HepG2 (cell line): Measurements from ENCODE around the gene AKAP8. TPM values are rescaled to one million over a fixed set of nuclear protein-coding genes. Genes with fewer than 3 reads are reported as not detected.
"Not testable (repeated sequence)": the region's sequence is repeated elsewhere in the genome, so short reads cannot be mapped to it uniquely, and the experiment has no call there.

Experiments
- ATAC-seq: fragments of 200-7000 bp; cut with Tn5 transposase; 3 replicates; pipeline ENCODE4 v1.9.1; 2020; ENCODE audit warnings: mild to moderate bottlenecking, moderate library complexity
- BruUV-seq: library from RNA; stranded (reverse); fragments of 400-500 nt; replicated peaks from 2 replicates; lab custom pipeline; 2021; lab: Mats Ljungman, UMichigan
- CTCF ChIA-PET: fragments of 300-600 bp; formaldehyde crosslinking; extraction: SDS; loops from one replicate; lab custom pipeline; 2021; ENCODE audit warnings: low total read pairs, inconsistent platforms, low intra/inter-chr PET ratio; lab: Yijun Ruan, JAX
- POLR2A ChIA-PET: fragments of 350-600 bp; sonication (Branson Sonifier 250); formaldehyde crosslinking; loops from one replicate; lab custom pipeline; 2020; ENCODE audit warnings: antibody characterized with exemption, inconsistent platforms; lab: Yijun Ruan, JAX
- DNase-seq: peaks from one replicate; pipeline ENCODE4 v3.0.0-alpha.2; 2015; ENCODE audit warnings: low spot score
- FAIRE-seq: peaks from 3 replicates; lab custom pipeline; 2011; peaks lifted over from hg19 to GRCh38; lab: Jason Lieb, UNC
- H2AFZ ChIP-seq: one replicate; pipeline ENCODE4 v1.6.1; 2011; ENCODE audit warnings: low read length, inconsistent platforms
- H3K27ac ChIP-seq: fragments of 300-600 bp; 3 replicates; pipeline ENCODE4 v1.8.0; 2011; ENCODE audit warnings: mixed run types, mild to moderate bottlenecking, mixed read lengths, low read length, inconsistent platforms; ENCODE audit not compliant: insufficient read depth; ENCODE audit errors: extremely low read length
- H3K27me3 ChIP-seq, 2 experiments: fragments of 200-600 bp in 1 of 2; 2 replicates in 1 of 2; 3 replicates in 1 of 2; pipeline versions ENCODE4 v1.6.0 to v1.8.0; 2011; ENCODE audit warnings: low read length in 2 of 2, mild to moderate bottlenecking in 2 of 2, moderate library complexity in 2 of 2, inconsistent platforms in 1 of 2; ENCODE audit not compliant: insufficient read depth in 2 of 2, control insufficient read depth in 1 of 2
- H3K36me3 ChIP-seq, 2 experiments: fragments of 200-600 bp in 1 of 2; replicated peaks in 1 of 2; 2 replicates in 1 of 2; 3 replicates in 1 of 2; pipeline versions ENCODE4 v1.5.1 to v1.8.0; 2011; ENCODE audit warnings: low read length in 2 of 2, inconsistent platforms in 1 of 2; ENCODE audit not compliant: insufficient read depth in 2 of 2, control insufficient read depth in 1 of 2
- H3K4me1 ChIP-seq: 2 replicates; pipeline ENCODE4 v1.5.1; 2012; ENCODE audit warnings: low read length, inconsistent platforms; ENCODE audit not compliant: insufficient read depth
- H3K4me2 ChIP-seq: 2 replicates; pipeline ENCODE4 v1.6.0; 2011; ENCODE audit warnings: low read depth, low read length, inconsistent platforms
- H3K4me3 ChIP-seq, 3 experiments: fragments of 200-600 bp in 1 of 3; sonication (generic), shearing (Covaris generic) in 1 of 3; replicated peaks in 1 of 3; 2 replicates each; pipeline ENCODE4 v1.5.1; 2011 to 2016; ENCODE audit warnings: low read length in 3 of 3, inconsistent platforms in 2 of 3, low read depth in 2 of 3, mild to moderate bottlenecking in 2 of 3, control low read depth in 1 of 3, mixed read lengths in 1 of 3; ENCODE audit not compliant: insufficient read depth in 1 of 3
- H3K79me2 ChIP-seq: one replicate; pipeline ENCODE4 v1.6.1; 2011; ENCODE audit warnings: low read length, inconsistent platforms; ENCODE audit not compliant: insufficient read depth
- H3K9ac ChIP-seq: 2 replicates; pipeline ENCODE4 v1.6.0; 2011; ENCODE audit warnings: mild to moderate bottlenecking, low read depth, low read length, inconsistent platforms; ENCODE audit not compliant: insufficient read depth
- H3K9me3 ChIP-seq: 2 replicates; pipeline ENCODE4 v1.5.1; 2012; ENCODE audit warnings: mild to moderate bottlenecking, low read length
- H4K20me1 ChIP-seq: 2 replicates; pipeline ENCODE4 v1.6.0; 2011; ENCODE audit warnings: inconsistent platforms, mild to moderate bottlenecking, low read length, moderate library complexity; ENCODE audit not compliant: insufficient read depth
- AGO2 ChIP-seq: fragments of 200-400 bp; formaldehyde crosslinking; optimal IDR thresholded peaks from 2 replicates; pipeline ENCODE3; 2017; ENCODE audit warnings: mild to moderate bottlenecking, low read depth, low read length, moderate library complexity
- ZIK1 ChIP-seq: sonication (generic); formaldehyde crosslinking; IDR thresholded peaks from 2 replicates; pipeline ENCODE4 v1.5.0; 2020; ENCODE audit warnings: mild to moderate bottlenecking, low read depth, missing genetic modification reagents, borderline replicate concordance
- WGBS: methylation state at CpG from one replicate; pipeline ENCODE4 v1.1.6; 2017; ENCODE audit warnings: low lambda C conversion rate; 5-methylcytosine and 5-hydroxymethylcytosine counted together
- in situ Hi-C: cut with HindIII; loops from 2 replicates; pipeline ENCODE4 v1.10.0; 2017; ENCODE audit warnings: low pct_unique_long_range_greater_than_20kb; ENCODE audit not compliant: extremely low pct_ligation_motif_present
- intact Hi-C: fragments of 100-400 bp; cut with micrococcal nuclease; formaldehyde crosslinking; loops from one replicate; pipeline ENCODE4 v1.10.0; 2022; ENCODE audit not compliant: unreplicated experiment
- polyA plus RNA-seq, 8 experiments: library from polyadenylated mRNA; depleted of rRNA in 3 of 8; stranded (reverse) in 7 of 8; unstranded in 1 of 8; fragments of >200 nt; fragmentation: Illumina TruSeq in 4 of 8; extraction: Trizol in 4 of 8; gene quantifications; 2 replicates each; pipeline versions ENCODE4 v1.2.1 to v1.2.3, GENCODE V29; 2011 to 2016; ENCODE audit warnings: low read depth in 4 of 8, missing spikeins in 1 of 8, mixed read lengths in 1 of 8; ENCODE audit not compliant: insufficient read depth in 1 of 8
- total RNA-seq, 5 experiments: library from RNA; depleted of rRNA; stranded (reverse); fragments of >200 nt; fragmentation: Illumina TruSeq; extraction: Trizol; gene quantifications; 2 replicates each; pipeline ENCODE4 v1.2.3, GENCODE V29; 2016; ENCODE audit warnings: low read depth in 1 of 5

Gene AKAP8
- total and polyA plus RNA-seq, 2 of the 13 experiments (the other 11 are each of a cell fraction or from before 2014, with no cell fraction given), result 15.9 to 22.1 TPM

DNA sequence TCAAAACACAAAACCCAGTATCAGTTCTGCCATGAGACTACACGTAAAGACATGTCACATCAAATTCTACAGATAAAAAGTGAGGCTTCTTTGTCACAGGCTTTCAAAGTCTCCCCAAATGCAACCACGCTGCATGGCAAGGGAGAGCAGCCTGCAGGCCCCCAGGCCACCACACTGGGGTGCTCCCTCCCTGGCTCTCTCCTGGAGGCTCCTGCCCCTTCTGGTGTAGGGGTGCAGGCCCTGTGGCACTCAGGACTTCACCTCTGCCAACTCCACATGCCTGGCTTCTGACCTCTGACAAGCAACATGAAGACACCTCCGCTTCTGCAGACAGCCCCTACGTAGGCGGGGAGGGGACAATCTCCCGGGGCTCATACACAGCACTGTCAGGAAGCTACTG, 14.3 kb downstream of the AKAP8 start:
- Histone ChIP-seq H3K4me2 (no peak overlapping the region), H4K20me1 (no peaks in the 10 kb centered on the region), H3K36me3 (peaks cover 31 to 60% of the 10 kb centered on the region in 2 experiments), H3K27me3 (no peaks in the 10 kb centered on the region; a peak in 1 of 5 replicates), H3K79me2 (no peaks in the 10 kb centered on the region), H3K27ac (no peak overlapping the region), H3K9me3 (no peaks in the 10 kb centered on the region), H3K4me1 (no peaks in the 10 kb centered on the region), H3K4me3 (no peak overlapping the region), H2AFZ (no peak overlapping the region), H3K9ac (no peak overlapping the region)
- ATAC-seq, result peak; percentile 39; the same call in 2 of the 3 replicates
- CTCF ChIA-PET, result no interaction called here
- no TSS peak for BruUV-seq
- in situ Hi-C loops (no loop called here), intact Hi-C loops (no loop called here)
- 96% methylated on average over 5 of the region's 6 CpGs for WGBS
- POLR2A ChIA-PET, result no interaction called here
- no peak for FAIRE-seq
- TF ChIP-seq AGO2 (peak; percentile 25), ZIK1 (no peak)
- DNase-seq, result no peak

DNA sequence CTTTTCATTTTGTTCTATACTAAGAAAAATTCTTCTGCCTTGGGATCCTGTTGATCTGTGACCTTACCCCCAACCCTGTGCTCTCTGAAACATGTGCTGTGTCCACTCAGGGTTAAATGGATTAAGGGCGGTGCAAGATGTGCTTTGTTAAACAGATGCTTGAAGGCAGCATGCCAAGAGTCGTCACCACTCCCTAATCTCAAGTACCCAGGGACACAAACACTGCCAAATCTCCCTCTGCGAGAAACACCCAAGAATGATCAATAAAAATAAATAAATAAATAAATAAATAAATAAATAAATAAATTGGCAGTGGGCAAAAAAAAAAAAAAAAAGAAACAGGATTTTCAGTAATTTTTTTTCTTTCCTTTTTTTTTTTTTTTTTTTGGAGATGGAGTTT, 15.8 kb downstream of the AKAP8 start:
- intact Hi-C loops, result not testable (repeated sequence)

GRCh38 chr19:15363048-15363447, 16.5 kb downstream of the AKAP8 start:
- H3K9me3 ChIP-seq, H3K27me3 ChIP-seq, ATAC-seq, BruUV-seq, CTCF ChIA-PET, H3K9ac ChIP-seq, DNase-seq, FAIRE-seq, H2AFZ ChIP-seq, H3K4me2 ChIP-seq, H3K27ac ChIP-seq, in situ Hi-C loops, H4K20me1 ChIP-seq, H3K79me2 ChIP-seq, H3K4me3 ChIP-seq, intact Hi-C loops, H3K4me1 ChIP-seq, POLR2A ChIA-PET: not testable (repeated sequence)
- 100% methylated on average over 5 of the region's 30 CpGs for WGBS
- H3K36me3 ChIP-seq, result peaks cover 32 to 60% of the 10 kb centered on the region in 2 experiments

More for the DNA sequence above, 15.8 kb downstream of the AKAP8 start:
- in situ Hi-C loops, ATAC-seq, H3K27me3 ChIP-seq, H2AFZ ChIP-seq, H3K4me3 ChIP-seq, H3K9me3 ChIP-seq, FAIRE-seq, BruUV-seq, H3K9ac ChIP-seq, H3K27ac ChIP-seq, H3K4me2 ChIP-seq, H3K4me1 ChIP-seq, CTCF ChIA-PET, POLR2A ChIA-PET, H3K79me2 ChIP-seq, H4K20me1 ChIP-seq, DNase-seq: not testable (repeated sequence)
- 100% methylated on average over 3 of the region's 3 CpGs for WGBS
- H3K36me3 ChIP-seq, result peaks cover 31 to 58% of the 10 kb centered on the region in 2 experiments

DNA sequence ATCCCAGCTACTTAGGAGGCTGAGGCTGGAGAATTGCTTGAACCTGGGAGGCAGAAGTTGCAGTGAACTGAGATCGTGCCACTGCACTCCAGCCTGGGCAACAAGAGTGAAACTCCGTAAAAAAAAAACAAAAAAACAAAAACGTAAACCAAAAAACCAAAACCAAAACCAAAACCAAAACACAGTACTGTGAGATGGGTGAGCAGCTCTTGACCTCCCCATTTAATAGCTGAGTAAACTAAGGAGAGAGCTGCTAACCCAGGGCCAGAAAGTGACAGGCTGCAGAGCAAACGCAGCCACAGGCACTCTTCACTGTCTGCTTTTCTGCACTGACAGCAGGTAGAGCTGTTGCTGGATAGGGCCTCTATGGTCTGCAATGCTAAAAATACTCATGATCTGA, 19.6 kb downstream of the AKAP8 start:
- H3K4me1 ChIP-seq, CTCF ChIA-PET, DNase-seq, H3K27ac ChIP-seq, ATAC-seq, H4K20me1 ChIP-seq, BruUV-seq, H3K27me3 ChIP-seq, FAIRE-seq, H3K9me3 ChIP-seq, in situ Hi-C loops, H3K79me2 ChIP-seq, intact Hi-C loops, H3K4me2 ChIP-seq, H3K9ac ChIP-seq, H3K4me3 ChIP-seq, H2AFZ ChIP-seq: not testable (repeated sequence)
- H3K36me3 ChIP-seq, result peaks cover 34 to 54% of the 10 kb centered on the region in 2 experiments
- POLR2A ChIA-PET, result interaction anchor here (1.1 kb wide), 1 partner anchor 19 kb away, joined by 3 read pairs; the partner anchor contains the start of gene AKAP8
- WGBS, result 96% methylated on average over 4 of the region's 4 CpGs
